Dendritic cell treated with granulocyte-macrophage colony-stimulating factor and Interleukin-4, amounts not matched to agents 40 ng/mL and 50 ng/mL, for 4 days (primary cell): ENCODE data around the gene CTNND2.

Experiments used
- H3K27ac Mint-ChIP-seq: one replicate; pipeline ENCODE4 v1.8.0; 2022; ENCODE audit warnings: mild to moderate bottlenecking, mixed read lengths
- H3K27me3 Mint-ChIP-seq: one replicate; pipeline ENCODE4 v1.8.0; 2022; ENCODE audit warnings: mild to moderate bottlenecking, mixed read lengths
- H3K36me3 Mint-ChIP-seq: one replicate; pipeline ENCODE4 v1.8.0; 2022; ENCODE audit warnings: low read depth, mixed read lengths
- H3K4me1 Mint-ChIP-seq: one replicate; pipeline ENCODE4 v1.8.0; 2022; ENCODE audit warnings: low read depth, mixed read lengths
- H3K4me3 Mint-ChIP-seq: one replicate; pipeline ENCODE4 v1.8.0; 2022; ENCODE audit warnings: mild to moderate bottlenecking, moderate library complexity, mixed read lengths
- H3K9me3 Mint-ChIP-seq: one replicate; pipeline ENCODE4 v1.8.0; 2022; ENCODE audit warnings: mixed read lengths
- intact Hi-C: fragments of 100-400 bp; cut with micrococcal nuclease; formaldehyde crosslinking; loops from one replicate; pipeline ENCODE4 v1.15.0; 2022

The CTNND2 gene

DNA sequence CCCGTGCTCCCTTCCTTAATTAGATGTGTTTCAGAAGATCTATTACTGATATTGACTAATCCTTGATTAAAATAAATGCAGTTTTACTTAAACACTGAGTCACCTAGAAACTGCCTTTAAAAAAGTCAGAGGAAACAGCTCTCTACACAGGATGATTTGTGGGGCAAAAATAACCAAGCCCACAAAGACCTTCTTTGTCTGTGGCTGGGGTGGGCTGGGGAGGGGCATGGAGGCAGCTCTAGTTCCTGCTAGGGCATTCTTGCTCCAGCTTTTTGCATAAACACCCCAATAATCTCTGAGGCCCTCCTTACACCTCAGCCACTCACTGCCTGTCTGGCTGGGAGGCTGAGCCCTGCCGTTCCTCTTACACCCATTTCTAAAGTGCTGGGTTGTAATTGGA is 915.6 kb downstream of the CTNND2 start:
- intact Hi-C loops = loop anchor here (1.0 to 10.0 kb wide), 2 partner anchors 194 to 1036 kb away; no protein-coding TSS in a partner anchor
- Mint-ChIP-seq H3K4me1 (peaks cover 9% of the 10 kb centered on the region), H3K27me3 (peaks cover 25% of the 10 kb centered on the region), H3K4me3 (no peak overlapping the region), H3K27ac (no peak overlapping the region), H3K9me3 (no peaks in the 10 kb centered on the region), H3K36me3 (no peaks in the 10 kb centered on the region)

DNA sequence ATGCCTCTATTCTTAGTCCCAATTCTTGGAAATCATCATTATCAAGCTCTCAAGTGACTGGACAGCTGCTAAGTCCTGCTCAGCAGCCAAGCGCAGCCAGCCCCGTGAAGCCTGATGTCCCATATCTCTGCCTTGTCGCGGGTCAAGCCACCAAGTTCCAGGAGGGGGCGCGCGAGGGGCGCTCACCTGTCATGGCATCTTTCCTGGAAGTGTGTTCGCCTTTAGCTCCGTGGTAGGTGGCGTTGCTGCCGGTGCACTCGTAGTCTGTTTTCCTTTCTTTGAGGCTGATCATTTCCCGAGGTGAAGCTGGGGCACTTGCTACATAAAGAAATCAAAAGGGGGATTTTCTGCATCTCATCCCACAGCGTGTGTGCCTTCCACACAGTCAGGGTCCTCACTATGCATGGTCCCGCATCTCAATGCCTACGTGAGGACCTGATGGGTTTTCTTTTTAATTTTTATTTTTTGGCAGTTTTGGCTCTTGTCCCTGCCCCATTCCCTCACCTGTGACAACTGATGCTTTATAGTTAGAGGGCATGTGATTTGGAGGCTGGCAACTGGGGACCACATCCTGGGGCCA is 916.2 kb downstream of the CTNND2 start:
- no peak overlapping the region for H3K27ac Mint-ChIP-seq
- intact Hi-C loops = loop anchor here (1.0 to 10.0 kb wide), 2 partner anchors 194 to 1037 kb away; no protein-coding TSS in a partner anchor

DNA sequence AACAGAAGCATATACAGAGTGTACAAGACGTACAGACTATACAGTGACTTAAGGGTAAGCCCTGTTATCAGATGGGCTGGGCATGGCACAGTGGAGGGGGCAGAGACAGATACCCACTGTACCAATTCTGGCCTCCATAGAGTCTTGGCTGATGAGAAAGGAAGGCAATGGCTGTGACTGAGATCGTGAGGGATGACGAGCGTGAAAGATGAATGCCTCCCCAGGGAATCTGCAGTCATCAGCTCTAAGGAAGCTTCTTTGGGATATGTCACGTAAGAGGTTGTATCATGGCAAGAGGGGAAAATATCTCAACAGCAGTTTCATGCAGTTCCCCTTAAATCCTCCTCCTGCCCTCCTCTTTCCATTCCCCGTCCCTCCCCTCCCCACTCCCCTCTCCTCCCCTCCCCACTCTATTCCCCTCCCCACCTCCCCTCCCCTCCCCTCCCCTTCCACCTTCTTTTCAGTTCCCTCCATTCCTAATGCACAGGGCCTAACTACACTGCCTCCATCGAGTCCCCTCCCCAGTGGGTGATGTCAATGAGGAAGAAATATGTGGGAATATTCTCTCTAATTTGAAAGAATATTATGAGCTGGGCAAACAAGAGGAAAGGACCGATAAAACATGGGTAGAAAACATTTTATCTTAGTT is 916.8 kb downstream of the CTNND2 start:
- no peak overlapping the region for H3K27ac Mint-ChIP-seq
- no peaks in the 10 kb centered on the region for H3K36me3 Mint-ChIP-seq
- H3K9me3 Mint-ChIP-seq = no peaks in the 10 kb centered on the region
- H3K4me1 Mint-ChIP-seq = peaks cover 9% of the 10 kb centered on the region
- peaks cover 23% of the 10 kb centered on the region for H3K27me3 Mint-ChIP-seq
- no peak overlapping the region for H3K4me3 Mint-ChIP-seq
- intact Hi-C loops = loop anchor here (10.0 kb wide), 1 partner anchor 1037 kb away; no protein-coding TSS in a partner anchor

More for the DNA sequence above, 916.2 kb downstream of the CTNND2 start:
- Mint-ChIP-seq H3K27me3 (peaks cover 25% of the 10 kb centered on the region), H3K9me3 (no peaks in the 10 kb centered on the region), H3K4me1 (peaks cover 9% of the 10 kb centered on the region), H3K36me3 (no peaks in the 10 kb centered on the region), H3K4me3 (no peak overlapping the region)

DNA sequence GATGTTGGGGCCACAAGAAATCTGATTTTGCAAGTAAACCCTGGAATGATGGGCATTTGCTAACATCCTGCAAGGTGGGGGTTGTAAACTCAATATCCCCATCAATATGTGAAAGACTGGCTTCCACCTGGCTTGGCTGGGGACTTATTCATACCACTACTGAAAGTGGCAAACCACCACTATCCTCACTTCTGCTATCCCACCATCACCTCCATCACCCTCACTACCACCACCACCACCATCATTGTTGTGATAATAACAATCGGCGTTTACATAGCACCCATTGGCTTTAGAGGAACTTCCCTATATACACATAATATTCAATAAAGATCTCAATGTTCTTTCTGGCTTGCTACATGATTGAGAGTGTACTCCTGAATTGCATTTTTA is 918.5 kb downstream of the CTNND2 start:
- H3K4me3 Mint-ChIP-seq = no peak overlapping the region
- peaks cover 23% of the 10 kb centered on the region for H3K27me3 Mint-ChIP-seq
- intact Hi-C loops = loop anchor here (10.0 kb wide), 1 partner anchor 1039 kb away; no protein-coding TSS in a partner anchor
- H3K27ac Mint-ChIP-seq = no peak overlapping the region
- H3K9me3 Mint-ChIP-seq = no peaks in the 10 kb centered on the region
- no peaks in the 10 kb centered on the region for H3K36me3 Mint-ChIP-seq
- peaks cover 9% of the 10 kb centered on the region for H3K4me1 Mint-ChIP-seq

DNA sequence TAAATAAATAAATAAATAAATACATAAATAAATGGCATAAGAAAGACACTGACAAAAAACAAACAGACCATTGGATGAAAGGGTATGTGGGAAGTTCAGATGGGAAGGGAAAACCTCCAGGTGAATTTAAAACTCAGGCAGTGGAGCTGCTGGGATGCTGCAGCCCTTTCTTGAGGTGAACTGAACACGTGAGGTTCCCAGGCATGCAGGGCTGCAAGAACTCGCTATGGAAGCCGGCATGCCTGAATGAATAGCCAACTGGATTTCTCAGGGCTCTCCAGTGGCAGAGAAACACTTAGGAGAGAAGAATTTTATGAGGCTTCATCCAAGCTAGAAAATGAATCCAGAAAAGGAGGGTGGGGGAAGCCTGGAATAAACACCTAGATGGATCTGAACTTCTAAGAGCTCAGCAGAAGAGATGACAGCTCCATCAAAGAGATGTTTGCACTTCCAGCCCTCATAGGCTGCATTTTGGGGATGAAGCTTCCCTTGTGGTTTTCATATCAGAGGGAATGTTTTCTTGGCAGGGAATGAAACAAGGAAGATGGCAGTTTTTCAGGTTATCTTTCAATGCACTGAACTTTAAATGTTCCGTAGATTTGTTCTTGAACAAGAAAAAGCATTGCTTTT is 919.0 kb downstream of the CTNND2 start:
- Mint-ChIP-seq H3K4me3 (no peak overlapping the region), H3K27me3 (peaks cover 21% of the 10 kb centered on the region), H3K27ac (no peak overlapping the region), H3K9me3 (no peaks in the 10 kb centered on the region), H3K36me3 (no peaks in the 10 kb centered on the region), H3K4me1 (peaks cover 9% of the 10 kb centered on the region)
- intact Hi-C loops = loop anchor here (10.0 kb wide), 1 partner anchor 1040 kb away; no protein-coding TSS in a partner anchor

DNA sequence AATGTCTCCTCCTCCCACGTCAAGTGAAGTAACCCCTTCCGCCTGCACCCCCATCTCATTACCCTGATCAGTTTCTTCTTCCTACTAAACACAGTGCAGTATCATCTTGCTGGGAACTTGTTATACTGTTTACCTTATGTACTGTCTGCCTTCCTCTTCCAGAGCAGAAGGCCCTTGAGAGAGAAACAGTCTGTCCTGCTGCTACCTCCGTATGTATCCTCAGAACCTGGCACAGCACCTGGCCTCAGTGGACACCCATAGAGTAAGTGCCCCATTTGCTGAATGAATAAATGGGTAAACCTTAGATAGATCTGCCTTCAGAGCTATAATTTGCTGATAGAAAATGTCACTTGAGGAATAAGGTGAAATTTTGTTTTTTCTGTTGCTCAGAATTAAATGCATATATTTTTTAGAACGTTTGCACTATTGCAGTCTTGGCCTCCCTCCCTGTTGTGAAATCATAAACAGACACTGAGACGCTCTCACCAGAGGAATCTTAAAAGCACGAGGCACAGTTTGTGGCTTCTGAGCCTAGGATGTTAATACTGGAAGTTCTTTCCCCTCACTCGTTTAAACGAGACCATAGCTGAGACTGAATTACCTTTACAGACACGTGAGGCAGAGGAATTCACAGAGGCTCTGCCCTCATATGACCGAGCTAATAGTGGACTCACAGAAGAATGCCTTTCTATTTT is 920.1 kb downstream of the CTNND2 start:
- Mint-ChIP-seq H3K27ac (no peak overlapping the region), H3K4me1 (peaks cover 9% of the 10 kb centered on the region), H3K4me3 (no peak overlapping the region), H3K36me3 (no peaks in the 10 kb centered on the region), H3K9me3 (no peaks in the 10 kb centered on the region), H3K27me3 (peaks cover 19% of the 10 kb centered on the region)
- intact Hi-C loops = loop anchor here (10.0 kb wide), 1 partner anchor 1041 kb away; no protein-coding TSS in a partner anchor

DNA sequence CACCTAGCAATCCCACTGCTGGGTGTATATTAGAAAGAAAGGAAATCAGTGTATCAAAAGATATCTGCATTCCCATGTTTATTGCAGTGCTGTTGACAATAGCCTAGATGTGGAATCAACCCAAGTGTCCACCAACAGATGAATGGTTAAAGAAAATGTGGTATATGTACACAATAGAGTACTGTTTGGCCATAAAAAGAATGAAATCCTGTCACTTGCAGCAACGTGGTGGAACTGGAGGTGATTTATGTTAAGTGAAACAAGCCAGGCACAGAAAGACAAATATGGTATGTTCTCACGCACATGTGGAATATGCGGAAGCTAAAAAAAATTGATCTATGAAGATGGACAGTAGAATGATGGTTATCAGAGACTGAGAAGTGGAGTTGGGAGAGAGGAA is 921.6 kb downstream of the CTNND2 start:
- peaks cover 7% of the 10 kb centered on the region for H3K27me3 Mint-ChIP-seq
- H3K9me3 Mint-ChIP-seq = no peaks in the 10 kb centered on the region
- no peak overlapping the region for H3K4me3 Mint-ChIP-seq
- intact Hi-C loops = loop anchor here (10.0 kb wide), 1 partner anchor 1042 kb away; no protein-coding TSS in a partner anchor
- no peak overlapping the region for H3K27ac Mint-ChIP-seq
- peaks cover 3% of the 10 kb centered on the region for H3K4me1 Mint-ChIP-seq
- H3K36me3 Mint-ChIP-seq = no peaks in the 10 kb centered on the region

DNA sequence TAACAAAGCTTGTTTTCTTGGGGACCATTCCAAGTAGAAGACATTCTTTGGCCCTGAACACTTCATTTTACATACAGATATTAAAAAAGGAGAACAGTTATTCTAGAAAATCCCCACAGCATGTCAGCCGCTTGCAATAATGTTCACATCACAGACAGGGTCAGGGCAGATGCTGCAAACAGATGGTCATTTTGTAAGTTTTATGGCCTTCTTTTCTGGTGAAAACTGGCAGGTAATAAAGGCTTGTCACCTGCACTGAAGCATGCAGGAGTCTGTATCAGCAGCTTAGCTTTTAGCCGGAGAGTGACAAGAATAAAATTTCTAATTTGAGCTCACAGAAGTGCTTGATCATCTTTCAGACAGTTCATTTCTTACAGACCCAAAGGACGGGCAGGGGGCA is 922.3 kb downstream of the CTNND2 start:
- Mint-ChIP-seq H3K4me1 (peaks cover 10% of the 10 kb centered on the region), H3K27me3 (peaks cover 2% of the 10 kb centered on the region), H3K4me3 (no peak overlapping the region), H3K9me3 (no peaks in the 10 kb centered on the region), H3K27ac (no peak overlapping the region), H3K36me3 (no peaks in the 10 kb centered on the region)
- intact Hi-C loops = loop anchor here (10.0 kb wide), 1 partner anchor 1043 kb away; no protein-coding TSS in a partner anchor

DNA sequence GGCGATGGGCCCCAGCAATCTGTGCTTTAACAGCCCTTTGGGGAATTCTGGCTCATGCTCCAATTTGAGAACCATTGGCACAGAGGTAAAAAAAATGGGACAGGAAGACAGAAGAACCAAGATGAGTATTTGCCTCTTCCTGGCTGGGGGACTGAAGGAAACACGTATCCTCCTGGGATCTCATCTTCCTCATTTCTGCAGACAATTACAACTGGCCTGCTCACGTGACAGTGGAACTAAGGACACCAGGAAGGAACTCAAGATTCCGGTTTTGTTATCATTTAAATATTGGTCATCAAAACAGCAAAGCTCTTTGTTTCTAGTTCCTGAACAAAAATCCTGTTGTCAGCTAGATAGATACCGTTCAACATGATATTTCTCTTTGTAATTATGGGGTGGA is 927.2 kb downstream of the CTNND2 start:
- peaks cover 11% of the 10 kb centered on the region for H3K4me1 Mint-ChIP-seq
- intact Hi-C loops = no loop called here
- H3K9me3 Mint-ChIP-seq = no peaks in the 10 kb centered on the region
- no peaks in the 10 kb centered on the region for H3K36me3 Mint-ChIP-seq
- no peak overlapping the region for H3K4me3 Mint-ChIP-seq
- H3K27me3 Mint-ChIP-seq = peaks cover 5% of the 10 kb centered on the region
- no peak overlapping the region for H3K27ac Mint-ChIP-seq

DNA sequence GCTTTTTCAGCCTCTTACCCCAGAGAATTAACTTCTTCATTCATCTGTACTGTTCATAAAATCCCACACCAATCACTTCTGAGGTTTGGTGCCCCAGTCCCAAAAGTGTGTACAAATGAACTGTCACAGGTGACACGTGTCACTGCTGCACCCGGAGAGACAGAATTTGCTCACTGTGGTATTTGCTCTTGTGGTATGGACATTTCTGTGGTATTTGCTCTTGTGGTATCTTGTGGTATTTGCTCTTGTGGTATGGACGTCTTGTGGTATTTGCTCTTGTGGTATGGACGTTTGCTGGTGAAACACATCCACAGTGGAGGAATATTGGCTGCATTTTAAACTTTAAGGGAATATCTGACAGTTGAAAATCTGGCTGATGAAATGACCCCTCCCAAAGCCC is 928.3 kb downstream of the CTNND2 start:
- H3K4me1 Mint-ChIP-seq = peaks cover 11% of the 10 kb centered on the region
- H3K36me3 Mint-ChIP-seq = no peaks in the 10 kb centered on the region
- no peak overlapping the region for H3K27ac Mint-ChIP-seq
- H3K27me3 Mint-ChIP-seq = peaks cover 5% of the 10 kb centered on the region
- H3K4me3 Mint-ChIP-seq = no peak overlapping the region
- intact Hi-C loops = no loop called here
- H3K9me3 Mint-ChIP-seq = no peaks in the 10 kb centered on the region

DNA sequence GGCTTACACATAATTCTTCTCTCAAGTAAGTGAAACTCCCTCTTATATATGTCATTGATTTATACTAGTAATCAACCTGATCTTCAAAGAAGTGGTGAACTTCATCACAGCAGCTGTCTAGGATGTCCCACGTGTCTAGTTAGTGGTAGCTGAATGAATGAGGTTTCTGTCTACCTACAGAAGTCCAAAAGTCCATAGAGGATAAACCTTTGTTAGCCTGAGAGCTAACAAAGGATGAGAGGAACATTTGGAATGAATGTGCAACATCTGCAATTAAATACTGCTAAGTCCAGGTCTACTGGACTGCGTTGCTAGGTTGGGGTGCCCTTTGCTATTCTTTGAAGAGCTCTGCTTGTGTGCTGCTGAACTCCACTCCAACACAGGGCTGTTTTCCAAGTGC is 929.4 kb downstream of the CTNND2 start:
- no peaks in the 10 kb centered on the region for H3K9me3 Mint-ChIP-seq
- peaks cover 5% of the 10 kb centered on the region for H3K27me3 Mint-ChIP-seq
- H3K4me1 Mint-ChIP-seq = peaks cover 11% of the 10 kb centered on the region
- intact Hi-C loops = no loop called here
- H3K4me3 Mint-ChIP-seq = no peak overlapping the region
- H3K36me3 Mint-ChIP-seq = no peaks in the 10 kb centered on the region
- no peak overlapping the region for H3K27ac Mint-ChIP-seq

DNA sequence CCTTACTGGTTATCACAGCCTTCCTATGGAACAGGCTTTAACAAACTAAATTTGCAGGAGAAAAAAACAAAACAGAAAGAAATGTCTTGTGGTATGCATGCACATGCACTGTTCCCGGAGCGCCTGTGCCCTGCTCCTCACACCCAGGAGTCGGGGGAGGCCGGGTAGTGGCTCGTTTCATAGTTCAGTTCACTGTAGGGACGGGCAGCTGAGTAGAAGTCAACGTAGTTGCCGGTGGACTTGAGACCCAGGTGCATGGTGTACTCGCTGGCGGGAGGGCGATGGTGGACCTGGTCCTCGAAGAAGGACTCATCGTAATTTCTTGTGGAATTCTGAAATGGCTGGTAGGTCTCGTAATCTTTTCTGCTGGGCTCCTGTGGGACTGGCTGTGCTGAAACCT is 930.9 kb downstream of the CTNND2 start:
- no peak overlapping the region for H3K4me3 Mint-ChIP-seq
- no peak overlapping the region for H3K27ac Mint-ChIP-seq
- no peaks in the 10 kb centered on the region for H3K36me3 Mint-ChIP-seq
- H3K4me1 Mint-ChIP-seq = peaks cover 11% of the 10 kb centered on the region
- H3K9me3 Mint-ChIP-seq = no peaks in the 10 kb centered on the region
- H3K27me3 Mint-ChIP-seq = peaks cover 5% of the 10 kb centered on the region
- intact Hi-C loops = no loop called here

DNA sequence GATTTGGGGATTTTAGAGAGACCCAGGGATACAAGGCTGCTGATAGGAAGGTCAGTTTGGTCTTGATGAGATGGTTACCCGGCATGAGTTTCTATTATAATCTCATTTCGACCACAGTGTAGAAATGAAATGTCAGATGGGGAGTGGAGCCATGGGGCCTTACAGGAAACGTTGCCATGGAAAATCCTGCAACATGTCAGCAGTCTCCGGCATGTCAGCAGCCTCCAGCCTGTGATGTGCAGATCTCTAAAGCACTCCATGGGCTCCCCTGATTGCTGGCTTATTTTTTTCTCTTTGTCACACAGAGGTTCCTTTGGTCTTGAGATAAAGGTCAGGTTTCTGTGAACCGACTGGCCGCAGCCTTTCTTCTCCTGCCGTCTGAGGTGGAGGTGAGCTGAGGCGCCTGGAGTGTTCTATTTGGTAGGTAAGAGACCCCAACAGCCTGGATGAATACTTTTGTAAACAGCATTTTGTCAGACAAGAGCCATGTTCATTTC is 934.5 kb downstream of the CTNND2 start:
- Mint-ChIP-seq H3K9me3 (no peaks in the 10 kb centered on the region), H3K4me1 (no peaks in the 10 kb centered on the region), H3K4me3 (no peak overlapping the region), H3K36me3 (no peaks in the 10 kb centered on the region), H3K27me3 (no peaks in the 10 kb centered on the region), H3K27ac (no peak overlapping the region)
- intact Hi-C loops = loop anchor here (10.0 kb wide), 1 partner anchor 275 kb away; no protein-coding TSS in a partner anchor
